Endothelial cell (in vitro differentiated cells): ENCODE measurements around the gene MYO18B. TPM values are rescaled to one million over a fixed set of nuclear protein-coding genes. Genes with fewer than 3 reads are reported as not detected.

Experiments used
- DNase-seq: peaks from one replicate; pipeline ENCODE4 v3.0.0; 2021; ENCODE audit warnings: low spot score
- H3K27ac Mint-ChIP-seq: one replicate; pipeline ENCODE4 v1.8.0; 2021; ENCODE audit warnings: mixed read lengths, inconsistent platforms; ENCODE audit not compliant: unreplicated experiment
- H3K27me3 Mint-ChIP-seq: one replicate; pipeline ENCODE4 v1.8.0; 2021; ENCODE audit warnings: mild to moderate bottlenecking, moderate library complexity, mixed read lengths, inconsistent platforms; ENCODE audit not compliant: unreplicated experiment
- H3K36me3 Mint-ChIP-seq: one replicate; pipeline ENCODE4 v1.8.0; 2021; ENCODE audit warnings: mild to moderate bottlenecking, low read depth, mixed read lengths, inconsistent platforms; ENCODE audit not compliant: unreplicated experiment
- H3K4me1 Mint-ChIP-seq: one replicate; pipeline ENCODE4 v1.8.0; 2021; ENCODE audit warnings: mild to moderate bottlenecking, mixed read lengths, inconsistent platforms; ENCODE audit not compliant: unreplicated experiment
- H3K4me3 Mint-ChIP-seq: one replicate; pipeline ENCODE4 v1.8.0; 2021; ENCODE audit warnings: mild to moderate bottlenecking, mixed read lengths, inconsistent platforms; ENCODE audit not compliant: unreplicated experiment
- H3K9me3 Mint-ChIP-seq: one replicate; pipeline ENCODE4 v1.8.0; 2021; ENCODE audit warnings: mixed read lengths, inconsistent platforms; ENCODE audit not compliant: unreplicated experiment
- total RNA-seq: library from RNA; stranded (reverse); fragmentation: NEBNext Ultra II Directional; extraction: Animal tissue kit (Norgen Biotek cat#: 25700); gene quantifications from one replicate; pipeline ENCODE4 v1.2.1, GENCODE V29; 2021; ENCODE audit not compliant: unreplicated experiment
- TF ChIP-seq, protein P1 (sequence below): fragments of 200-600 bp; sonication (generic); IDR thresholded peaks from one replicate; pipeline ENCODE4 v1.5.0; 2021; ENCODE audit warnings: antibody characterized with exemption; ENCODE audit not compliant: unreplicated experiment

Gene MYO18B
- total RNA-seq, 1 donor from 2014 or later, result not detected

DNA sequence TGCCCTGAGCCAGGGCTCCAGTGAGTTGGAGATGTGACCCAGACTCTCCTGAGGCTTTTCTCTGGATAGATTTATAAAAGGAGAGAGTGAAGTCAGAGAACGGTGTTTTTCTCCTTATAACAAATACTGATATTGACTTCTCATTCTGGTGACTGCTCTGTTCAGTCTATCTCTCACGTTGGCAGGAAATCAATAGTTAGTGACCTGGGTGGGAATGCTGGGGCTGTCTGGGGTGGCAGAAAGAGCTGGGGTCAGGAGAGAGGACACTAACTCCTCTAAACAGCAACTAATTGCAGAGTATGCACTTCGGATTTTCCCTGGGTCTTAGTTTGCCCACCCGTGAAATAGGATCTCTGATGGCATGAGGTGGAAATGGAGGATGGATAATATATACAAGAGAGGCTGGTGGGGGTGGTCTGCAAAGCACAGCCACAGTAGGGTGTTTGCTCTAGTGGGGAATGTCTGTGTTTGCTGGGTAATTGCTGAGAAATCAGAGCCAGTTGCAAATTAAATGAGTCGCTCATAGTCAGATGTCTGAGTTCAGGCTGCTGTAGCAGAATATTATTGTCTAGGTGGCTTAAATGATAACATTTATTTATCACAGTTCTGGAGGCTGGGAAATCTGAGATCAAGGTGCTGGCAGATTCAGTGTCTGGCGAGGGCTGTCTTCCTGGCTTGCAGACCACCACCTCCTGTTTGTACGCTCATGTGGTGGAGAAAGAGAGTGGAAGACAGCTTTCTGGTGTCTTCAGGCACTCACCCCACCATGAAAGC is 167.8 kb downstream of the MYO18B start:
- peaks cover 1% of the 10 kb centered on the region for H3K27me3 Mint-ChIP-seq
- no peaks in the 10 kb centered on the region for H3K36me3 Mint-ChIP-seq
- H3K4me1 Mint-ChIP-seq, result no peaks in the 10 kb centered on the region
- no peak overlapping the region for H3K27ac Mint-ChIP-seq
- H3K4me3 Mint-ChIP-seq, result no peak overlapping the region
- no peaks in the 10 kb centered on the region for H3K9me3 Mint-ChIP-seq
- no peak for DNase-seq
- TF ChIP-seq, protein P1, sequence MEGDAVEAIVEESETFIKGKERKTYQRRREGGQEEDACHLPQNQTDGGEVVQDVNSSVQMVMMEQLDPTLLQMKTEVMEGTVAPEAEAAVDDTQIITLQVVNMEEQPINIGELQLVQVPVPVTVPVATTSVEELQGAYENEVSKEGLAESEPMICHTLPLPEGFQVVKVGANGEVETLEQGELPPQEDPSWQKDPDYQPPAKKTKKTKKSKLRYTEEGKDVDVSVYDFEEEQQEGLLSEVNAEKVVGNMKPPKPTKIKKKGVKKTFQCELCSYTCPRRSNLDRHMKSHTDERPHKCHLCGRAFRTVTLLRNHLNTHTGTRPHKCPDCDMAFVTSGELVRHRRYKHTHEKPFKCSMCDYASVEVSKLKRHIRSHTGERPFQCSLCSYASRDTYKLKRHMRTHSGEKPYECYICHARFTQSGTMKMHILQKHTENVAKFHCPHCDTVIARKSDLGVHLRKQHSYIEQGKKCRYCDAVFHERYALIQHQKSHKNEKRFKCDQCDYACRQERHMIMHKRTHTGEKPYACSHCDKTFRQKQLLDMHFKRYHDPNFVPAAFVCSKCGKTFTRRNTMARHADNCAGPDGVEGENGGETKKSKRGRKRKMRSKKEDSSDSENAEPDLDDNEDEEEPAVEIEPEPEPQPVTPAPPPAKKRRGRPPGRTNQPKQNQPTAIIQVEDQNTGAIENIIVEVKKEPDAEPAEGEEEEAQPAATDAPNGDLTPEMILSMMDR, result no peak

DNA sequence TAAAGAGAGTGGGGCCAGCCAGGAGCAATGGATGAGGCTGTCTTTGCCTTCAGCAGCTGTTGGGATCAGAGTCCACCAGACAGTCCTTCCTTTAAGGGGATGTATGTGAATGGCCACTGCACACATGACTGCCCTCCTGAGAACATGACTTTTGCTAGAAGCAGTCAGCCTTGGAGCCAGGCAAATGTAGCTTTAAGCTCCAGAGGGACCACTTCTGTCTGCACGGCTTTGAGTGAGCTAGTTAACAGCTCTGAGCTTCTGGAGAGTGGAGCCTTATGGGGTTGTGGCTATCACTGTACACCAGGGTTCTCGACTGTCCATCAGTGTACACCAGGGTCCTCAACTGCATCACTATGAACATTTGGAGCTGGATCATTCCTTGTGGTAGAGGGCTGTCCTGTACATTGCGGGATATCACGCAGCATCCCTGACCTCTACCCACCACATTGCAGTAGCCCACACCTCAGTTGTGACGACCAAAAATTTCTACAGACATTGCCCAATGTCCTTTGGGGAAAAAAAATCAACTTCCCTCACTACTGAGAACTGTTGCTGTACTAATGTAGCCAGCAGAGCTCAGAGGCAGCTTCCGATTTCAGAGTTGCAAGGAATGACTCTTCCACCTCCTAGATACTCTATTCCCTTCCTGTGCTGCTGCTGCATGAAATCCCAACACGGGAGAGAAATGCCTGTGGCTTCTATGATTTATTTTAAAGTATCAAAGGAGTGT is 169.4 kb downstream of the MYO18B start:
- DNase-seq, result no peak
- Mint-ChIP-seq H3K27me3 (no peaks in the 10 kb centered on the region), H3K4me3 (no peak overlapping the region), H3K27ac (no peak overlapping the region), H3K36me3 (no peaks in the 10 kb centered on the region), H3K4me1 (no peaks in the 10 kb centered on the region), H3K9me3 (no peaks in the 10 kb centered on the region)
- TF ChIP-seq, protein P1, result no peak

DNA sequence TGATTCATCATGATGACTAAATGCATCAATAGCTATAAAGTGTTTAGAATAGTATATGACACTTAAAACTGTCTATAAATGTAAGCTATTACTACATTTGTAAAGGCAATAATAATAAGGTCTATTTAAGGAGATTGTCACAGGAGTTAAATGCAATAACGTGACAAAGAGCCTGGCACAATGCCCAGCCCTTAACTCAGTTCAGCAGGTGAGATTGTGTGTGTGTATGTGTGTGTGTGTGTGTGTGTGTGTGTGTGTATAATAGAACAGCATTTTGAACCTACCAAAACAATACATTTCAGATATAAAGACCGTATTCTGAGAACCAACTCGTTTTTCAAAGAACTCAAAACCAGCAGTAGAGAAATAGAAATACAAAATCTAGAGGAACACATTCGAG is 177.5 kb downstream of the MYO18B start:
- Mint-ChIP-seq H3K27ac (no peak overlapping the region), H3K9me3 (no peaks in the 10 kb centered on the region), H3K4me1 (no peaks in the 10 kb centered on the region), H3K27me3 (peaks cover 4% of the 10 kb centered on the region), H3K36me3 (no peaks in the 10 kb centered on the region), H3K4me3 (no peak overlapping the region)
- TF ChIP-seq, protein P1, result no peak
- DNase-seq, result no peak

DNA sequence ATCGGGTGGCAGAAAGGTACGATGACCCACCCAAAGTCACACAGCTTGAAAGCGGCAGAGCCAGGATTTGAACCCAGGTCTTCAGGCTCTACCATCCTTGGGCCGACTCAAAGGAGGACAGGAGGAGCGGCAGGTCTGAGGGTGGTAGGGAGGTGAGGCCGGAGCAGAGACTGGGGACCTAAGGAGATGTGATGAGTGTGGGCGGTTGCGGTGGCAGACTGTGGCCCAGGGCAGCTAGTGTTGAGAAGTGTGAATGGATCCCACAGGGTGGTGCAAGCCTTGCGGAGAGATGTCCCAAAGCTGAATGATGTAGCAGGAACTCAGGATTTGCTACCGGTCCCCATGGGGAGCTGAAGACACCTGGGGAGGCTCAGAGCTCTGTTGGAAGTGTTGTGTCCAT is 180.2 kb downstream of the MYO18B start:
- DNase-seq, result no peak
- Mint-ChIP-seq H3K4me1 (no peaks in the 10 kb centered on the region), H3K36me3 (no peaks in the 10 kb centered on the region), H3K27ac (no peak overlapping the region), H3K9me3 (no peaks in the 10 kb centered on the region), H3K4me3 (no peak overlapping the region), H3K27me3 (peaks cover 4% of the 10 kb centered on the region)
- TF ChIP-seq, protein P1, result no peak

DNA sequence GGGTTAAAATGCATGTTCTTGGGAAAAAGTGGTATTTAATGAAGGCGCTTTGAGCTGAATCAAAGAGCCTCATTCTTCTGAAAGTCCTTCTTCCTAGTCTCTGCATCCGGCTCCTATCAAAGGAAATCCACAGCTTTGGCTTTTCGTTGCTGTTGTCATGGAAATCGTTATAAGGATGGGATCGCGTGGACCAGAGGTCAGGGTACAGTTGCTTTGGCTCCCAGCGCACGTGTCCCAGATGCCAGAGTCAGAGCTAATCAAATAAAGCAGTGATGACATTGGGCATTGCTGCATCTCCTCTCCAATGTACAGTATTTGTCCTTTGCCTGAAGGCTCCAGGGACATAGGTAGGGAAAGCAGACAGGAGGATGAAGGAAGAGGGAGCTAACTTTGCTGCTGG is 181.9 kb downstream of the MYO18B start:
- no peak for DNase-seq
- Mint-ChIP-seq H3K4me1 (no peaks in the 10 kb centered on the region), H3K9me3 (no peaks in the 10 kb centered on the region), H3K27ac (no peak overlapping the region), H3K27me3 (peaks cover 4% of the 10 kb centered on the region), H3K4me3 (no peak overlapping the region), H3K36me3 (no peaks in the 10 kb centered on the region)
- TF ChIP-seq, protein P1, result no peak
